Globus pallidus (tissue), 1 donor: ENCODE data around the gene TNS4.

Experiments
- DNase-seq: peaks from one replicate; pipeline ENCODE4 v3.0.0-alpha.2; 2015; ENCODE audit warnings: low spot score

TNS4 gene

DNA sequence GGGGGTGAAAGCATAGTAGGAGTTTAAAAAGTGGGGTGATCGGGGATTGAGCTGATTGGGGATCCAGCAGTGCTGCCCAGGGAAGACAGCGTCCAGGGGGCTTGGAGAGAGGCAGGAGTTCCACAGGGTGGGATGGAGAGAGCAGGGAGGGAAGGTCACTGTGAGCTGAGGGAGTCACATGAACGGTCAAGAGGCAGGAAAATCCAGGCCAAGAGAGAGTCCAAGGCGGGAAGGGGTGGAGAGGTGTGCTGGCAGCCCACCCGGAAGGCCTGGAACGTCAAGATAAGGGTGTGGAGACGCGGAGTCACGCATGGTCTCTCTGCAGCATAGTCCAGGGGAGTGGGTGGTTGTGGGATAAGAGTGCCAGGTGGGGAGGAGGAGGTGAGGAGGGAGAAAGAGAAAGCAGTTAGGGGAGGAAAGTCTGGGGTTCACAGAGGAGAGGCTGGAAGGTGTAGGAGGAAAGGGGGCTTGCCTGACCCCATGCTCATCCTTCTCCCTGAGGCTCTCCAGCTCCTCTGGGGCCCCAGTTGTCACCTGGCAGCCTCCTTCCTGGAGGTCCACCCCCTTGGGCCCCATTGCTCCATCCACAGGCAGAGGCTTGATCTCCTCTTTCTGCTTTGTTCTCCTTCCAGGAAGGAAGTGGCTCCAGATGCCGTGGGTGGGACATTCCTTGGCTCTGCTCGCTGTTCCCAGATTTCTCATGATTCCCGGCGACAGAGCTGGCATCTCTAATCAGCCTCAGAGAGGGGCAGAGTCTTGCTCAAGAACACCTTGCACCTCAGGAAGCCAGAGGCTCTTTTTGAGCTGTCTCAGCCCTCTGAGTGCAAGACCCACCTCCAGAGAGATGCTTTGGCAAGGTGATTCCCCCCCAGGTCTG is 35.1 kb upstream of the TNS4 start:
- DNase-seq: no peak

GRCh38 chr17:40535924-40536294 is 34.5 kb upstream of the TNS4 start:
- DNase-seq: no peak

DNA sequence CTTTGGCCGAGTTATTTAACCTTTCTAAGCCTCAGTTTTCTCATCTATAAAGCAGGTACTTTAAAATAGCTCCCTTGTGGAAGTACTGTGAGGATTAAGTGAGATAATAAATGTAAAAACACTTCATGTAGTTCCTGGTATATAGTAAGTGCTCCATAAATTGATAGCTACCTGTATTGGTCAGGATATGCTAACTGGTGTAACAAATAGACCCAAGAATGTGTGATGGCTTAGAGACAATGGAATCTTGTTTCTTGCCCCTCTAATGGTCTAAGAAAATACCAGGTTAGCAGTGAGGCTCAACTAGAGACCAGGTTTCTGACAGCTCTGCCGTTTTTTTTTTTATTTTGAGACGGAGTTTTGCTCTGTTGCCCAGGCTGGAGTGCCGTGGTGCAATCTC is 34.0 kb upstream of the TNS4 start:
- DNase-seq: no peak

- no peak for DNase-seq
Measured at GRCh38 chr17:40534371-40535189, 33.2 kb upstream of the TNS4 start.

GRCh38 chr17:40533896-40534295 is 32.5 kb upstream of the TNS4 start:
- DNase-seq: no peak

DNA sequence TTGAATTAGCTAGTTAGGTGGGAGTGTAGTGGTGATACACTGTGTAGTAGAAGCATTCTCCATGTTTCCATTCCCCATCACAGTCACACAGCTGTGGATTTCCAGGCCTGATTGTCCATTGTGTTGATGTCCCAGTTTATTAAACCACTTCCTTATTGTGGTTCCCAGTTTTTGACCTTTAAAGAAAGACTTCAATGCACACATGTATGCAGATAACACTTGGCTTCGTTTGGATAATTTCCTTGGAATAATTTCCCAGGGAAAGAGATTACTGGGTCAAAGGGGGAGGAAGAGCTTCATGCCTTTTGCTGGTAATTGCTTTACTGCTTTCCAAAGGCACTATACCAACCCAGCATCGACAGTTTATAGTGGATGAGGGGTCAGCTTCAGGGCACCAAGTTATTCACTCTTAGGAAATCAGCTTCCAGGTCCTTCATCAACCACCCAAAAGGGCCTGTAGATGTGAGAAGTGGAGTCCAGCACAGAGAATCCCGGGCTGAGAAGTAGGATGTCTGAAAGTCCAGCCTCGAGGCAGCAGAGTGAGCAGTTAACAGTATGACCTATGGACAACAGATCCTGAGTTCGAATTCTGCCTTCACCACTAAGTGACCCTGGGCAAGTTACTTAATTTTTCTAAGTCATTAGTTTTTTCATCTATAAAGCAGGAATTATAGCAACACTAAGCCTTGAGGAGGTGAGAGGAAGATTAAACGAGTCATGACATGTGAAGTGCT is 31.3 kb upstream of the TNS4 start:
- DNase-seq: no peak

DNA sequence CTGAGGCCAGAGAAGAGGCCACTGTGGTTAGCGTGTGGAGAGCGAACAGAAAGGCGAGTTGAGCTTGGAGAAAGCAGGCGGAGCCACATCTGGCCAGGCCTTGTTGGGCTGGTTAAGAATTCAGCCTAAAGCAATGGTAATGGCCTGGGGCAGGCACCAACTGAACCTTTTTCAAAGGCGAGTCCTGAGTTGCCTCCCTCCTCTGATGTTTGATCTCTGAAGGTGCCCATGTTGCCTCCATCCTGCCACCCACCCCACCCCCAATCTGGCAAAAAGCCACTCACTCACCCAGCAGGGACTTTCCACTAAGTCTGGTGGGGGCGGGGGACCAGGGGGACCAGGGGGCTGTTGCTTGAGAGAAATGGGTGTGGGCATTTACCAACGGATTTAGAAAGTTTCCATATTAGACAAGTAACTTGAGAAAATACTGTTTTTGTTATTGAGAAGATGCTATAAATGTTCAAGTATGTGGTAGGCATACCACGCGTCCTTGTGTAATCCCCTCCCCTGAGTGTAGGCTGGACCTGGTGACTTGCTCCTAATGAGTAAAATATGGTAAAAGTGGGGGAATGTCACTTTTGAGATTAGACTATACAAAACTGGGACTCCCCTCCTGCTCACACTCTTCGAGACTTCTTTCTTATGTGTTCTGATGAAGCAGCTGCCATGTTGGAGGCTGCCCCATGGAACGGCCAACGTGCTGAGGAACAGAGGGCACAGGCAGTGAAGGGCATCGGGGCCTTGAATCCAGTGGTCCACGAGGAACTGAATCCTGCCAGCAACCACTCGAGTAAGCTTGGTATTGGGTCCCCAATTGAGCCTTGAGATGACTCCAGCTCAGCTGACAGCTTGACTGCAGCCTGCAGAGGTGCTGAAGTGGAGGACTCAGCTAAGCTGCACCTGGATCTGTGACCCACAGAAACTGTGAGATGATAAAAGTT is 29.9 kb upstream of the TNS4 start:
- no peak for DNase-seq

DNA sequence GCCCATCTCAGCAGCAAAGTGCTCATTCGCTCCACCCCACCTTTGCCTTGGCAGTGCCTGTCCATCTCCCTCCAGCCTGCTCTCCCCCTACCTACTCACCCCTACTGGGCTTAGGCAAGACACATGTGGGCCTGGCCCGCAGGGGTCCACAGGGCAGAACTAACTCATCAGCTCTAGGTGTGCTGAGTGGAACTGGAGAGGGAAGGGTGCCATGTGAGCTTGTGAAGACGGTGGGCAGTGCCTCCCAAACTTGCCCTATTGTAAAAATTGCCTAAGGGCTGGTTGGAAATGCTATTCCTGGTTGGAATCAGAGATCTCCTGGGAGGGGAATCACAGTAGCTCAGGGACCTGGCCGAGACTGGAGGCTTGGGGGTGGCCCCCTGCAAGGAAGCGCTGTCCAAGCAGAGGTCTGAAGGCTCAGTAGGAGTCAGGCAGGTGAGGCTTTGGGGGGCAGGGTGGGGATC is 29.1 kb upstream of the TNS4 start:
- no peak for DNase-seq

- DNase-seq: no peak
Measured at GRCh38 chr17:40529991-40530390, 28.6 kb upstream of the TNS4 start.

GRCh38 chr17:40528692-40529417 is 27.4 kb upstream of the TNS4 start:
- DNase-seq: no peak

GRCh38 chr17:40526668-40527067 is 25.2 kb upstream of the TNS4 start:
- no peak for DNase-seq

- no peak for DNase-seq
Measured at GRCh38 chr17:40525294-40525693, 23.9 kb upstream of the TNS4 start.

GRCh38 chr17:40524243-40524965 is 23.0 kb upstream of the TNS4 start:
- no peak for DNase-seq

GRCh38 chr17:40522961-40523310 is 21.5 kb upstream of the TNS4 start:
- DNase-seq: no peak

DNA sequence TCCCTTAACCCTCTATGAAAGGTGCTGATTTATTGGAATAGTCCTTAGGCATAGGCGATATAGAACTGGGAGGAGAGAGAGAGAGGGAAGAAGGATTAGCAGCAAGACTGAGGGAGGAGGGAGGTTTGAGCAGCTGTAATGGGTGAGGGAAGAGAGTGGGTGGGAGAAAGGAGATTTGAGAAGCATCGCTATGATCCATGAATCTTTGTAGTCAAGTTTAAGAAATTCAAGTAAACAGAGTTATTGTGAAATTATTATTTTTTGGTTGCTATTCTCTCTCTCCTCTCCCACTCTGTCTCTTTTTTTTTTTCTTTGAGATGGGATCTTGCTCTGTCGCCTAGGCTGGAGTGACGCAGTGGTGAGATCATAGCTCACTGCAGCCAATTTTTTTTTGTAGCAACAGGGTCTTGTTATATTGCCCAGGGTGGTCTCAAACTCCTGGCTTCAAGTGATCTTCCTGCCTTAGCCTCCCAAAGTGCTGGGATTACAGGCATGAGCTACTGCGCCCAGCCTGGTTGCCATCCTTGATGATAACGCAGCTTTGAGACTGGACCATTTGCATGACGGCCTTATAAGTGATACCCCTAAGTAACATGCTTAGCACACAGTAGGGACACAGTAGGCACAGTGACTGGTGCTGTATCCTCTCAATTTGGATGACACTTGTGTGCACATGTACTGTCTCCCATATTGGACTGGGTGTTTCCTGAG is 21.0 kb upstream of the TNS4 start:
- DNase-seq: no peak

- no peak for DNase-seq
Measured at GRCh38 chr17:40520991-40521453, 19.6 kb upstream of the TNS4 start.

DNA sequence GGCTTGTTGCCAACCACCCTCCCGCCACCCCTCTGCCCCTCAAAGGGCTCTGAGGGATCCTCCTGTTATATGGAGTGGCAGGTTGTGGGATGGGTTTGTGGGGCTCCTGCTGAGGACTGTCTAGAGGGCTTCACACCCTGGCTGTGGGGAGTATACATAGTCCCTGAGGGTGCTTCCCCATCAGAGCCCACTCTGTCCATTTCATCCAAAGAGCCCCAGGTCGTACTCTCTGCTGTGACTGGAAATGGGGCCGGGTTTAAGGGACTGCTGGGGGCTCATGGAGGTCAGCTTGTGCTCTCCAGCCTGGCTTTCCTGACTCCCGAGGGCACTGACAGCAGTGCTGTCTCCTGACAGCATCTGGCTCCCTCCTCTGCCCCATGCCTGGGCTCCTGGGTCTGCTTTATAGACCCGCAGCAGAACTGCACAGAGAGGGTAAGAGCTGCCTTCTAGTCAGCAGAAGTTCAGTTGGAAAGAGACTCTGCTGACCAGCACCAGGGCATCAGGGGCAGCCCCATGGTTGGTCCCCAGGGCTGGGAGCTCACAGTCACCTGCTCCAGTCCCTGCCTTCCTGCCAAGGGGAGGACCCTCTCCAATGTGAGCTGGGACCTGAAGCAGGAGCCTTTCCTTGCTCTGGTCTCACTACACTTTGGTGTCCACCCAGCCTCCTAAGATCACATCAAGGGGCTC is 17.8 kb upstream of the TNS4 start:
- no peak for DNase-seq

DNA sequence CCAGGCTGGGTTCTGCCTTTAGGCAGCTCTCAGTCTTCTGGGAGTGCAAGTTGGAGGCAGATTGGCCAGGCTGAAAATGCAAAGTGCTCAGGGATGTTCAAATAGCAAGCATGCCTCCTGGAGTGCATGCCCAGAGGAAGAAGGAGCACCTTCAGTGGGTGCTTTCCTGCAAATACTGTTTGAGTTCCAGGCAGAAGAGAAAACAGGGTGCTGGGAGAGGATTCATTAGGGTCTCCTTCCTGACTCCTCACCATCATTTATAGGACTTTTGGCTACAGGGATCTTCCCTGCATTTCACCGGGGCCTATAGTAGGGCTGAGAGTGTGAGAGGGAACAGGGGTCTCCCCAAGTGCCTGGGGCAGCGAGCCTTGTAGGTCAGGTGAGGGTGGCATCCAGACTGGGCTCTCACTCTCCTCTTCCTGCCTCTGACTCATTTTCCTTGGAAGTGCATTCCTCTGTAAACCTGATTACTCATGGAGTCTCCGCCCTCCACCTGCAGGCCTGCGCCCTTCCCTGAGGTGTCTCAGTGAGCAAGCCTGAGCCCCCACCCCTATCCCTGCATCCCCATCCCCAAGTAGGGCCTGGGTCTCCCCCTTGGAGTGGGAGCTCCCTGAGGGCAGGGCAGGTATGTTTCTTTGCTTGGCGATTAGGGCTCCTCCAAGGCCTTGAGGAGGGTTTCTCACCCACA is 17.1 kb upstream of the TNS4 start:
- DNase-seq: no peak
